Lower lobe of right lung (tissue), 2 donors: Measurements from ENCODE around the gene RAPGEF4. TPM values are rescaled to one million over a fixed set of nuclear protein-coding genes. Genes with fewer than 3 reads are reported as not detected.
"Not testable (repeated sequence)": the region's sequence is repeated elsewhere in the genome, so short reads cannot be mapped to it uniquely, and the experiment has no call there.

ENCODE experiments used
- ATAC-seq, 2 donors: fragments of 200-7000 bp; cut with Tn5 transposase; one replicate each; pipeline ENCODE4 v1.9.1; 2020 to 2022; ENCODE audit warnings: mild to moderate bottlenecking in 2 of 2, moderate library complexity in 2 of 2
- DNase-seq: peaks from one replicate; pipeline ENCODE4 v3.0.0-alpha.2; 2020
- H3K27ac ChIP-seq: fragments of 200-600 bp; one replicate; pipeline ENCODE4 v1.8.0; 2022
- H3K27me3 ChIP-seq: fragments of 200-600 bp; one replicate; pipeline ENCODE4 v1.8.0; 2022; ENCODE audit warnings: low read depth
- H3K36me3 ChIP-seq: fragments of 200-600 bp; one replicate; pipeline ENCODE4 v1.8.0; 2022; ENCODE audit warnings: mild to moderate bottlenecking
- H3K4me1 ChIP-seq: fragments of 200-600 bp; one replicate; pipeline ENCODE4 v1.8.0; 2022
- H3K4me3 ChIP-seq: fragments of 200-600 bp; one replicate; pipeline ENCODE4 v1.8.0; 2022; ENCODE audit warnings: mild to moderate bottlenecking
- H3K9me3 ChIP-seq: fragments of 200-600 bp; one replicate; pipeline ENCODE4 v1.8.0; 2022
- CTCF ChIP-seq: fragments of 200-600 bp; IDR thresholded peaks from one replicate; pipeline ENCODE4 v1.8.0; 2022; ENCODE audit warnings: antibody characterized with exemption, mild to moderate bottlenecking
- intact Hi-C: fragments of 100-400 bp; cut with DNase I; formaldehyde crosslinking; loops from one replicate; pipeline ENCODE4 v1.11.0; 2022
- total RNA-seq: library from RNA; stranded (reverse); fragmentation: NEBNext Ultra II Directional; extraction: Animal tissue kit (Norgen Biotek cat#: 25700); gene quantifications from one replicate; pipeline ENCODE4 v1.2.1, GENCODE V29; 2021
- donor health status: DM: no; HTN: yes; CAD: no; lungs with severe emphysema.

The RAPGEF4 gene
- total RNA-seq, 1 donor from 2014 or later = 14.6 TPM

DNA sequence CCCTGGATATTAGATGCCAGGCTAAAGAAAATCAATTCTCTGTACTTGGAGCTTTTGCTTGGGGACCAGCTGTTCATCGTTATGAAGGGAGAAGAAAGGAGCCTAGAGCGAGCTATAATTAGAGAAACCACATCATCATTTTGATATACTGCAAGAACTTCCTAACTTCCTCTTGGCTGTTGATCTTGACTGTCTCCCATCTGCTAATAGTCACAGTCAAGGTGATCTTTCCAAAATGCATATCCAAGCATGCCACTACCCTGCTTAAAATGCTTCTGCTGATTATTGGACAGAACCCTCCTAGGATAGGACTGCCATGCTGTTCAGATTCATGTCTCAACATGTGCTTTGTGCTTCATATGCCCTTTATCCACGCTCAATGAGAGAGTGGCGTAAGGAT, 54.8 kb downstream of the RAPGEF4 start:
- Histone ChIP-seq H3K27me3 (no peaks in the 10 kb centered on the region), H3K9me3 (no peaks in the 10 kb centered on the region), H3K4me1 (no peaks in the 10 kb centered on the region), H3K4me3 (no peak overlapping the region), H3K27ac (no peak overlapping the region), H3K36me3 (no peaks in the 10 kb centered on the region)
- ATAC-seq = no peak
- DNase-seq = no peak
- intact Hi-C loops = no loop called here
- TF ChIP-seq CTCF = no peak

DNA sequence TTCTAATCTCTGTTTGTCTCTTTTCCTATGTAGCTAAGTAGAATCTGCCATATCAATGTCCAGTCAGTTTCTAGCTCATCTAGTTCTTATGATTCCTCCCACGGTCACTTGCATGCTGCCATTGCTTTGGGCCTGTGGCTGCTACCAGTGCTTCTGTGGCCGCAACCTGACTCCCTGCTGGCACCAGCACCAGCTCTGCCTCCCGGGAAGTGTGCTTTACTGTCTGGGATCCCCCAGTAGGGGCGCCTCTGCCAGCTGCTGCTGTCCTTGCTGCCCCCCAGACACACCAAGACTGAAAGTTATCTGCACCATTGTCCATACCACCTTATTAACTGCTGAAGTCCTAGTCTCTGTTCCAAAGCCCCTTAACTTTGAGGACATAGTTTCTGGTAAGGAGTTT, 56.3 kb downstream of the RAPGEF4 start:
- H3K4me3 ChIP-seq = no peak overlapping the region
- H3K4me1 ChIP-seq = no peaks in the 10 kb centered on the region
- ATAC-seq (no peak), DNase-seq (no peak)
- TF ChIP-seq CTCF = no peak
- H3K9me3 ChIP-seq = no peaks in the 10 kb centered on the region
- no peak overlapping the region for H3K27ac ChIP-seq
- intact Hi-C loops = no loop called here
- H3K27me3 ChIP-seq = no peaks in the 10 kb centered on the region
- H3K36me3 ChIP-seq = no peaks in the 10 kb centered on the region

- H3K27me3 ChIP-seq = no peaks in the 10 kb centered on the region
- no peaks in the 10 kb centered on the region for H3K9me3 ChIP-seq
- no peaks in the 10 kb centered on the region for H3K4me1 ChIP-seq
- no peak for ATAC-seq
- H3K27ac ChIP-seq = no peak overlapping the region
- no peaks in the 10 kb centered on the region for H3K36me3 ChIP-seq
- no peak overlapping the region for H3K4me3 ChIP-seq
- no peak for TF ChIP-seq CTCF
- intact Hi-C loops = no loop called here
- no peak for DNase-seq
Measured at GRCh38 chr2:172792711-172793110, 57.1 kb downstream of the RAPGEF4 start.

GRCh38 chr2:172803308-172803707, 67.7 kb downstream of the RAPGEF4 start:
- H3K4me3 ChIP-seq, DNase-seq, H3K27me3 ChIP-seq, H3K9me3 ChIP-seq, H3K36me3 ChIP-seq, intact Hi-C loops, ATAC-seq, H3K4me1 ChIP-seq, H3K27ac ChIP-seq: not testable (repeated sequence)

- no peak overlapping the region for H3K4me3 ChIP-seq
- no peak overlapping the region for H3K27ac ChIP-seq
- no peaks in the 10 kb centered on the region for H3K36me3 ChIP-seq
- TF ChIP-seq CTCF = no peak
- H3K27me3 ChIP-seq = no peaks in the 10 kb centered on the region
- DNase-seq (no peak), ATAC-seq (no peak)
- H3K4me1 ChIP-seq = no peaks in the 10 kb centered on the region
- intact Hi-C loops = no loop called here
- H3K9me3 ChIP-seq = peaks cover 8% of the 10 kb centered on the region
Measured at GRCh38 chr2:172804423-172804822, 68.8 kb downstream of the RAPGEF4 start.

DNA sequence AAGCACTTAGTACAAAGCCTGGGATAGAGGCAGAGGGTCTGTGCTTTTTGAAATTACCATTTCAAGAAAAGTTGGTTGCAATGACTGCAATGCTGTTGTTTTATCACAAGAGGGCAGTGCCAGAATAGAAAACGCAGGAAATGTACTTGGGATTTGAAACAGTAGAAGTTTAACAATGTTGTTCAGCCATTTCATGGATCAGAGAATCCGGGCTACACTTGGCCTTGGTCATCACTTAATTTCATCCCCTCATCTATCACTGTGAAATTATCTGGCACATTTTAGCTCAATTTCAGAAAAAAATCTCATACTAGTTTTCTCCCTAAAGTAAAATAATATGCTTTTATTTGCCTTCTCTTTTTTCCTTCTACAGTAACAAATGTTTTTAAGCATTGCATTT, 70.8 kb downstream of the RAPGEF4 start:
- H3K9me3 ChIP-seq = peaks cover 8% of the 10 kb centered on the region
- ATAC-seq (no peak), DNase-seq (no peak)
- TF ChIP-seq CTCF = peak; percentile 80
- no peaks in the 10 kb centered on the region for H3K36me3 ChIP-seq
- intact Hi-C loops = loop anchor here (5.0 kb wide), 1 partner anchor 126 kb away; no protein-coding TSS in a partner anchor
- H3K27me3 ChIP-seq = no peaks in the 10 kb centered on the region
- no peak overlapping the region for H3K4me3 ChIP-seq
- no peaks in the 10 kb centered on the region for H3K4me1 ChIP-seq
- H3K27ac ChIP-seq = no peak overlapping the region
